HFFc6 (cell line): ENCODE results near the gene TMEM190. TPM values are rescaled to one million over a fixed set of nuclear protein-coding genes. Genes with fewer than 3 reads are reported as not detected.
"Not testable (repeated sequence)": the region's sequence is repeated elsewhere in the genome, so short reads cannot be mapped to it uniquely, and the experiment has no call there.

Source experiments
- DNase-seq: peaks from one replicate; pipeline ENCODE4 v3.0.0-alpha.2; 2018
- H3K27ac Mint-ChIP-seq: 2 replicates; pipeline ENCODE4 v1.8.0; 2020; ENCODE audit warnings: mild to moderate bottlenecking, mixed read lengths
- H3K27me3 Mint-ChIP-seq: 2 replicates; pipeline ENCODE4 v1.8.0; 2021; ENCODE audit warnings: mild to moderate bottlenecking, moderate library complexity, mixed read lengths; ENCODE audit not compliant: insufficient read depth
- H3K36me3 Mint-ChIP-seq: 2 replicates; pipeline ENCODE4 v1.8.0; 2021; ENCODE audit warnings: low read depth, mixed read lengths
- H3K4me1 Mint-ChIP-seq: 2 replicates; pipeline ENCODE4 v1.8.0; 2020; ENCODE audit warnings: low read depth, mixed read lengths
- H3K4me3 Mint-ChIP-seq: 2 replicates; pipeline ENCODE4 v1.8.0; 2020; ENCODE audit warnings: mild to moderate bottlenecking, moderate library complexity, mixed read lengths
- H3K9me3 Mint-ChIP-seq: 2 replicates; pipeline ENCODE4 v1.8.0; 2020; ENCODE audit warnings: mild to moderate bottlenecking, mixed read lengths
- total RNA-seq, 6 experiments: library from RNA; stranded (reverse); fragmentation: NEBNext Ultra II Directional; extraction: Animal tissue kit (Norgen Biotek cat#: 25700); gene quantifications; 2 replicates in 1 of 6; 3 replicates in 5 of 6; pipeline ENCODE4 v1.2.3, GENCODE V29; 2021
- TF ChIP-seq, protein P1 (sequence below): fragments of 200-600 bp; sonication (generic); IDR thresholded peaks from 2 replicates; pipeline ENCODE4 v1.5.0; 2021; ENCODE audit warnings: antibody characterized with exemption, mild to moderate bottlenecking

TMEM190 gene
- total RNA-seq, 6 experiments from 2014 or later = 0.33 to 1.1 (median 0.61) TPM; not detected in 3

DNA sequence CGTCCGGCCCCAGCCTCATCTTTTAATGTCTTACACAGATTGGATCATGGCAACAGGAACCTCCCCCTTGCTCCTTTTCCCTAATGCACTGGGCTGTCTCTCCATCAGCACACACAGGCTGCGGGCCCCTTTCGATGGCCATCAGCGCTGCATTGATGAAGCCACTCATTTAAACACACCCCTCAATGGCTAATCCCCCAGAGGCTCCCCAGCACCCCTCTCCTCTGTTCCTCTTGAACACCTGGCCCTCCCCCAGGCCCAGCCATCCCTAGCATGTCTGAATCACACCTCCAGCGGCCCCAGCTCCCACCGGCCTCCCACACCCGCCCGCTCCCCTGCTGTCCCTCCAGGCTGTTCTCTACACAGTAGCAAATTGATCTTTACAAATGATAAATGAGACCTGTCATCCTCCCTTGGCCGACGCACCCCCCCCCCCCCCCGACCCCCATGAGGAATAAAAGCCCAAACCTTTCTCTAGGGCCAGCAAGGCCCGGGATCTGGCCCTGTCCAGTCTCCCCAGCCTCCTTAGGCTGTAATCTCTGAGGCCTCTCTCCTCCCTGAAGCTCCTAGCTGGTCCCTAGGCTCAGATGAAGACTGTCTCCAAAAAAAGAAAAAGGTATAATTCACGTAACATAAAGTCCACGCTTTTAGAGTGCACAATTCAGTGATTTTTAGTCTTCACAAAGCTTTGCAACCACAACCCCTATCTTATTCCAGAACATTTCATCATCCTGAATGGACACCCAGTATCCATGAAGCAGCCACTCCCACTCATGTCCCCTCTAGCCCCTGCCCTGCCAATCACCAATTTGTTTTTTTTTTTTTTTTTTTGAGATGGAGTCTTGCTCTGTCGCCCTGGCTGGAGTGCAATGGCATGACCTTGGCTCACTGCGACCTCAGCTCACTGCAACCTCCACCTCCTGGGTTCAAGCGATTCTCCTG, 16.5 kb downstream of the TMEM190 start:
- TF ChIP-seq, protein P1, sequence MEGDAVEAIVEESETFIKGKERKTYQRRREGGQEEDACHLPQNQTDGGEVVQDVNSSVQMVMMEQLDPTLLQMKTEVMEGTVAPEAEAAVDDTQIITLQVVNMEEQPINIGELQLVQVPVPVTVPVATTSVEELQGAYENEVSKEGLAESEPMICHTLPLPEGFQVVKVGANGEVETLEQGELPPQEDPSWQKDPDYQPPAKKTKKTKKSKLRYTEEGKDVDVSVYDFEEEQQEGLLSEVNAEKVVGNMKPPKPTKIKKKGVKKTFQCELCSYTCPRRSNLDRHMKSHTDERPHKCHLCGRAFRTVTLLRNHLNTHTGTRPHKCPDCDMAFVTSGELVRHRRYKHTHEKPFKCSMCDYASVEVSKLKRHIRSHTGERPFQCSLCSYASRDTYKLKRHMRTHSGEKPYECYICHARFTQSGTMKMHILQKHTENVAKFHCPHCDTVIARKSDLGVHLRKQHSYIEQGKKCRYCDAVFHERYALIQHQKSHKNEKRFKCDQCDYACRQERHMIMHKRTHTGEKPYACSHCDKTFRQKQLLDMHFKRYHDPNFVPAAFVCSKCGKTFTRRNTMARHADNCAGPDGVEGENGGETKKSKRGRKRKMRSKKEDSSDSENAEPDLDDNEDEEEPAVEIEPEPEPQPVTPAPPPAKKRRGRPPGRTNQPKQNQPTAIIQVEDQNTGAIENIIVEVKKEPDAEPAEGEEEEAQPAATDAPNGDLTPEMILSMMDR = no peak
- Mint-ChIP-seq H3K36me3 (peaks cover 32% of the 10 kb centered on the region), H3K27ac (no peak overlapping the region), H3K9me3 (no peaks in the 10 kb centered on the region), H3K4me1 (peaks cover 28% of the 10 kb centered on the region), H3K27me3 (peaks cover 9% of the 10 kb centered on the region), H3K4me3 (no peak overlapping the region)
- no peak for DNase-seq

DNA sequence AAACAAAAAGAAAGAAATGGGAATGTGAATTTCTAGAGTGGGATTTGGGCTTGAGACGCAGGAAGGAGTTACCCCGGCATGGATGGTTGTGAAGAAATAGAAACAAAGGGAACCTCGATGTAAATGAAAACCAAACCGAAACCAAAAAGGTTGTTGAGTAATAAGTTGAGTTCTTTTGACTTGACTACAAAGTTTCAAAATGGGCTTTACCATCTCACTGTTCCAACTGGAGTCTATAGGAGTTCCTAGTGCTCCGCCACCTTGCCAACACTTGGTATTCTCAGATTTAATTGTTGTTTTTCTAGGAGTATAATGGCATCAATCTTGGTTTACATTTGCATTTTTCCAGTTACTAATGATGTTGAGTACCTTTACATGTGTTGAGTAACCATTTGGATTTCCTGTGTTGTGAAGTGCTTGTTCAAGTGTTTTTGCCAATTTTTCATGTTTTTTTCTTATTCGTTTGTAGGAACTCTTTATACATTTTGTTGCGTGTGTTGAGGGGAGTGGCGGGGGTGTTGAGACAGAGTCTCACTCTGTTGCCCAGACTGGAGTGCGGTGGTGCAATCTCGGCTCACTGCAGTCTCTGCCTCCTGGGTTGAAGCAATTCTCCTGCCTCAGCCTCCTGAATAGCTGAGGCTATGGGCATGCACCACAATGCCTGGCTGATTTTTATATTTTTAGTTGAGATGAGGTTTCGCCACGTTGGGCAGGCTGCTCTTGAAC, 21.7 kb downstream of the TMEM190 start:
- TF ChIP-seq, protein P1 = no peak
- Mint-ChIP-seq H3K27ac (peak overlapping the region; percentile 12; the same call in 1 of the 2 replicates), H3K9me3 (no peaks in the 10 kb centered on the region), H3K4me3 (no peak overlapping the region), H3K27me3 (no peaks in the 10 kb centered on the region; the same call in 1 of the 2 replicates), H3K4me1 (peaks cover 6% of the 10 kb centered on the region; the same call in 1 of the 2 replicates), H3K36me3 (peaks cover 26% of the 10 kb centered on the region; the same call in 1 of the 2 replicates)
- no peak for DNase-seq

DNA sequence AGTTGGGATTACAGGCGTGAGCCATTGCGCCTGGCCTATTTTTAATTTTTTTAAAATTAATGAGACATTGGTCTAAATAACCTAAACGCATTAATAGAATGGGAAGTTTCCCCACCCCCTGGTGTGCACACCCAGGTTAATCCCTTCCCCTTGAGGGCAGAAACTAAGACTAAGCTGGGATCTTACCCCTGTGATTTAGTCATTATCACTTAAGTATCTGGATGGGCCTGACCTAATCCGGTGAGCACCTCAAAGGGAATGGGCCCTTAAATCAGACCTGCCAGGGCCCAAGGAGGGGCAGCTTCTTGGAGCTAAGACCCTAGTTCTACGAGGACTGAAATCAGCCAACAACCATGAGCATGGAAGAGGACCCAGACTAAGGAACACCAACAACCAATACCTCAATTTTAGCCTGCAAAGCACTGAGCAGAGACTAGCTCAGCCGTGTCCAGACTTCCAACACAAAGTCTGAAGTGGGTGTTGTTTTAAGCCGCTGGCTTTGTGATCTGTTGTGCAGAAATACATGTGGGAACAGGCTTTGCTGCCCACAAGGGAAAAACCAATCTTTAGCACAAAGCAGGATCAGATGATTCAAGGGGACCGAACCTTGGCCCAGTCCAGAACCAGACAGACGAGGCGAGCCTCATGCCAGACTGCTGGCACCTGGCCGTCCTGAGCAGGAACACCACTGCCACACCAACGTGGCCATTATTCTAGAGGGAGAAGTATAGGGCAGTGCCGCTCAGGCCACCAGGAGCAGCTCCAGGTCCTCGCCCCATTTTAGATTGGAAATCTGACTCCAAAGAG, 23.9 kb downstream of the TMEM190 start:
- H3K36me3 Mint-ChIP-seq = peaks cover 34% of the 10 kb centered on the region
- no peak overlapping the region; the same call in 1 of the 2 replicates for H3K4me3 Mint-ChIP-seq
- H3K27me3 Mint-ChIP-seq = peaks cover 1% of the 10 kb centered on the region; the same call in 1 of the 2 replicates
- H3K9me3 Mint-ChIP-seq = no peaks in the 10 kb centered on the region
- peaks cover 14% of the 10 kb centered on the region for H3K4me1 Mint-ChIP-seq
- TF ChIP-seq, protein P1 = no peak
- H3K27ac Mint-ChIP-seq = peak overlapping the region; percentile 31
- no peak for DNase-seq

DNA sequence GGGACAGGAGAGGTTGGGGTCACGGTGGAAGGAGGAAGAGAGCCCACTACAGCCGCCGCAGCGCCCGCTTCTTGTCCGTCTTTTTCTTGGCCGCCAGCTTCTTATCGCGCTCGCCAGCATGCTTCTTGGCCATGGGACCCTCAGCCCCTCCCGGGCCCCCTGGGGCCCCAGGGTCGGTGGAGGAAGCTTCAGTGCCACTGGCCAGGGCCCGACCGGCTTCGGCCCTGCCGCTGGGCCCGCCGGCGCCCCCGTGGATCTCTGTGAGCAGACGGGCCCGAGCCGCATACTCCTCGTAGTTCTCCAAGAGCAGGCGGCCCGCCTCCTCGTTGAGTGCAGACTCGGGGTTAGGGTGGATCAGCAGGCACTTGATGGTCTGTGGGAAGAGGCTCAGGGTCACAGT, 24.8 kb downstream of the TMEM190 start:
- Mint-ChIP-seq H3K4me1 (peaks cover 23% of the 10 kb centered on the region), H3K36me3 (peaks cover 43% of the 10 kb centered on the region)
- H3K27ac Mint-ChIP-seq, H3K4me3 Mint-ChIP-seq, DNase-seq, H3K27me3 Mint-ChIP-seq, H3K9me3 Mint-ChIP-seq: not testable (repeated sequence)

DNA sequence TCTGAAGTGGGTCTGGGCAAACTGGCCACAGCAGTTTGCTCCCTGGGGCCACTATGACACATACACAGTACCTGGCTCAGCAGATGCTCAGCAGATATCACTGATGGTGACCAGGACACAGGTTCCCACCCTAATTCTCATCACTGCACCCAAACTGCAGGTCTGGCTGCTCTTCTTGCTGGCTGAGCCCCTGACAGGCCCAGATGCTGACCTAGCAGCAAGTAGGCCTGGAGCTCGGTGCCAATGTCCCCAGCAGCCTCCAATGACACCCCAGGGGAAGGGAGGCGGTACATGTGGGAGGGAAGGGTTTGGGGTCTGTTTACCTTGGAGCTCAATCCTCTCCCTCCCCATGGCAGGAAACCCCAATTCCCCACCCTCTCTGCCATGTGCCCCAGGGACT, 25.9 kb downstream of the TMEM190 start:
- Mint-ChIP-seq H3K27ac (peak overlapping the region; percentile 40; the same call in 1 of the 2 replicates), H3K27me3 (peaks cover 11% of the 10 kb centered on the region), H3K4me3 (peak overlapping the region; percentile 24), H3K9me3 (peaks cover under 1% of the 10 kb centered on the region; the same call in 1 of the 2 replicates), H3K4me1 (peaks cover 28% of the 10 kb centered on the region), H3K36me3 (peaks cover 49% of the 10 kb centered on the region)
- TF ChIP-seq, protein P1 = no peak
- DNase-seq = no peak
